CD4-positive, alpha-beta memory T cell (primary cell): ENCODE data around the gene TWIST2. TPM values are rescaled to one million over a fixed set of nuclear protein-coding genes. Genes with fewer than 3 reads are reported as not detected.

Experiments
- CTCF ChIA-PET: fragments of 350-600 bp; sonication (Branson Sonifier 250); formaldehyde crosslinking; loops from one replicate; lab custom pipeline; 2021; ENCODE audit warnings: inconsistent platforms; ENCODE audit not compliant: partially characterized antibody; lab: Charles Lee
- POLR2A ChIA-PET: fragments of 350-600 bp; sonication (Branson Sonifier 250); formaldehyde crosslinking; loops from one replicate; lab custom pipeline; 2021; ENCODE audit not compliant: partially characterized antibody; lab: Charles Lee
- DNase-seq, 5 donors: peaks; one replicate each; pipeline versions ENCODE4 v3.0.0 to v3.0.0-alpha.2; 2020 to 2022; ENCODE audit warnings: mixed read lengths in 1 of 5
- H3K27ac ChIP-seq: one replicate; pipeline ENCODE4 v1.7.0; 2013; ENCODE audit warnings: low read depth, low read length
- H3K27me3 ChIP-seq: 2 replicates; pipeline ENCODE4 v1.7.0; 2013; ENCODE audit warnings: mild to moderate bottlenecking, low read length, moderate library complexity; ENCODE audit not compliant: insufficient read depth
- H3K36me3 ChIP-seq: 2 replicates; pipeline ENCODE4 v1.7.0; 2013; ENCODE audit warnings: mild to moderate bottlenecking, low read length, moderate library complexity; ENCODE audit not compliant: insufficient read depth
- H3K4me1 ChIP-seq: 2 replicates; pipeline ENCODE4 v1.7.0; 2013; ENCODE audit warnings: mild to moderate bottlenecking, low read length, moderate library complexity; ENCODE audit not compliant: insufficient read depth
- H3K4me3 ChIP-seq, 2 donors: one replicate each; pipeline ENCODE4 v1.7.0; 2013; ENCODE audit warnings: low read length in 2 of 2, mild to moderate bottlenecking in 1 of 2
- H3K9me3 ChIP-seq, 2 donors: one replicate each; pipeline ENCODE4 v1.7.0; 2013; ENCODE audit warnings: low read length in 2 of 2, control low read depth in 1 of 2; ENCODE audit not compliant: control insufficient read depth in 1 of 2
- H3K27ac Mint-ChIP-seq, 7 donors: one replicate each; pipeline ENCODE4 v1.8.0; 2020 to 2021; ENCODE audit warnings: mixed read lengths in 7 of 7, mild to moderate bottlenecking in 6 of 7, inconsistent platforms in 3 of 7, moderate library complexity in 3 of 7
- H3K27me3 Mint-ChIP-seq, 2 donors: one replicate each; pipeline ENCODE4 v1.8.0; 2020 to 2021; ENCODE audit warnings: mixed read lengths in 2 of 2
- H3K36me3 Mint-ChIP-seq, 2 donors: one replicate each; pipeline ENCODE4 v1.8.0; 2020 to 2021; ENCODE audit warnings: mixed read lengths in 2 of 2, inconsistent platforms in 1 of 2, mild to moderate bottlenecking in 1 of 2
- H3K4me1 Mint-ChIP-seq, 4 donors: one replicate each; pipeline ENCODE4 v1.8.0; 2020 to 2021; ENCODE audit warnings: mixed read lengths in 4 of 4, mild to moderate bottlenecking in 1 of 4
- H3K4me3 Mint-ChIP-seq, 8 donors: one replicate each; pipeline ENCODE4 v1.8.0; 2020 to 2021; ENCODE audit warnings: mixed read lengths in 8 of 8, mild to moderate bottlenecking in 7 of 8, moderate library complexity in 6 of 8, inconsistent platforms in 3 of 8
- H3K9me3 Mint-ChIP-seq, 8 donors: one replicate each; pipeline ENCODE4 v1.8.0; 2020 to 2021; ENCODE audit warnings: mixed read lengths in 8 of 8, mild to moderate bottlenecking in 5 of 8, inconsistent platforms in 3 of 8, moderate library complexity in 1 of 8
- intact Hi-C: fragments of 100-400 bp; cut with micrococcal nuclease; formaldehyde crosslinking; loops from one replicate; pipeline ENCODE4 v1.15.1; 2023
- polyA plus RNA-seq, 2 donors: library from polyadenylated mRNA; unstranded; fragments of 300-500 nt; fragmentation: Illumina TruSeq; gene quantifications; one replicate each; pipeline ENCODE4 v1.2.3, GENCODE V29; 2021
- total RNA-seq, 2 experiments: library from RNA; stranded (reverse); gene quantifications; one replicate each; pipeline ENCODE4 v1.2.3, GENCODE V29; 2021

TWIST2 gene
- total and polyA plus RNA-seq, 4 experiments from 2014 or later = not detected

DNA sequence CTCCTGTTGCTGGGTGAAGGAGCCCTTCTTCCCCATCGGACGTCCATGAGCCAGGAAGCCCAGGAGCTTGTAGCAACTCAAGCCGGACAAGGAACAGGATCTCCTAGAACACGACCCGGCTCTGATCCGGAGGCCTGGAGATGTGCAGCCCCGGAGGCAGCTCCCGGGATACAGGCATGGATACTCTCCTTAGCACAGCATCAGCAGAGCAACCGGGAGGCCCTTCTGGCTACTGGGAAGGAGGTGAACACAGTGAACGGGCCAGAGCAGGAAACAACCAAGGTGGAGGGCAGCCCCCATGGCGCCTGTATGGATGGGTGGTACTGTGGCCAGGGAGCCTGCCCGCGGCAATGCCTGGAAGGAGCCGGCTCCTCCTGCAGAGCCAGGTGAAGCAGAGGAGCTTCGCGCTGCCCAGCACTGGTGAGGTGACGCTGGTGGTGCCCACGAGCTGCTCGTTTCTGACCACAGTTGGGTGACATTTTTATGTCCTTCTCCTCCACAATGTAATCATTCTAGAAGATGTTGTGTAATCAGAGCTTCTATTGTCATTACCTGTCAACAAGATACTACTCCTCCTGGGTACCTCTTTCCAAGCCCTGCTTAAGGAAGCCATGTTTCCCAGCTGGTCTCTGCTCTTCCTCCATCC, 94.3 kb downstream of the TWIST2 start:
- Histone ChIP-seq H3K4me3 (no peak overlapping the region), H3K36me3 (no peaks in the 10 kb centered on the region), H3K4me1 (no peaks in the 10 kb centered on the region), H3K9me3 (no peaks in the 10 kb centered on the region), H3K27ac (no peak overlapping the region), H3K27me3 (no peaks in the 10 kb centered on the region)
- Mint-ChIP-seq H3K36me3 (no peaks in the 10 kb centered on the region), H3K4me1 (no peaks in the 10 kb centered on the region), H3K27ac (no peak overlapping the region), H3K4me3 (no peak overlapping the region), H3K27me3 (peaks cover 2 to 14% of the 10 kb centered on the region in 2 donors), H3K9me3 (peaks cover 0 to 2% (median 0%) of the 10 kb centered on the region in 8 donors)
- POLR2A ChIA-PET = no interaction called here
- intact Hi-C loops = no loop called here
- DNase-seq = no peak
- CTCF ChIA-PET = no interaction called here

- CTCF ChIA-PET = no interaction called here
- H3K36me3 Mint-ChIP-seq = no peaks in the 10 kb centered on the region
- POLR2A ChIA-PET = no interaction called here
- Histone ChIP-seq H3K4me1 (peaks cover 4% of the 10 kb centered on the region), H3K27me3 (no peaks in the 10 kb centered on the region), H3K4me3 (no peak overlapping the region), H3K9me3 (no peaks in the 10 kb centered on the region), H3K27ac (no peak overlapping the region), H3K36me3 (no peaks in the 10 kb centered on the region)
- peak overlapping the region in 1 of 7 donors; percentile 38 for H3K27ac Mint-ChIP-seq
- H3K9me3 Mint-ChIP-seq = peaks cover 0 to 2% (median 0%) of the 10 kb centered on the region in 8 donors
- intact Hi-C loops = no loop called here
- H3K4me1 Mint-ChIP-seq = peaks cover 0 to 4% (median 4%) of the 10 kb centered on the region in 4 donors
- H3K4me3 Mint-ChIP-seq = no peak overlapping the region
- peaks cover 2 to 14% of the 10 kb centered on the region in 2 donors for H3K27me3 Mint-ChIP-seq
- no peak for DNase-seq
Observed at GRCh38 chr2:238942726-238943300, 94.9 kb downstream of the TWIST2 start.

DNA sequence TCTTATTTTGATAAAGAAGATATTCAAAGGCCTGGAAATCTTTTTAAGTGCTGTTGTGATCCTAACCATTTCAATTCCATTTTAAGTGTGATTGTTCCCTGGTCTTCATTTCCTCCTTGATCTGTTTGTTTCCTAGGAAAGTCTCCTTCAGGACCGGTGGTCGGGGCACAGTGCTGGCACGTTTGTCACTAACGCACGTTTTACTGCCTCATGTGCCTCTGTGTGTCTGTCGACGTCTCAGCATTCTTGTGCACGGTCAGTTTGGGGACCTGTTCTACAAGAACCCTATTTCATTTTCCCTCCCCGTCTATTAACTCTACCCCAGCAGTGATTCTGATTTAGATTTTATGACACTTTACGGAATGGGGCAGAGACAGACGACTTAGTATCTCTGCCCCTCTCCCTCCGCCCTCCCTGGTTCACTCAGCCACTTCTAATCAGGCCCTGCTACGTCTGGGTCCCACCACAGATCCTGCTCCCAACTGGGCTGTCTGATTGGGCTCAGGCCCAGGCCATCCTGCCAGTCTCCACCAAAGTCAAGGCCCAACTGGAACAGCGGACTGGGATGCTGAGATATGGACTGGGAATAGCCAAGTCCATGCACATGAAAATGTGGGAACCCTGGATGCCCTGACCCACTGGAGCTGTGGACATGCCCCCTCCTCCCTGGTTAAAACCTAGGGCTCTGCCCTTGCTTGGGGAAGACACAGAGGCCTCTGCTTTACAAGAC, 95.6 kb downstream of the TWIST2 start:
- intact Hi-C loops = no loop called here
- Mint-ChIP-seq H3K27ac (peak overlapping the region in 1 of 7 donors; percentile 38), H3K4me3 (no peak overlapping the region), H3K36me3 (no peaks in the 10 kb centered on the region), H3K4me1 (peaks cover 6 to 11% (median 11%) of the 10 kb centered on the region in 4 donors), H3K9me3 (peaks cover 0 to 2% (median 0%) of the 10 kb centered on the region in 8 donors), H3K27me3 (peaks cover 2 to 14% of the 10 kb centered on the region in 2 donors)
- ChIA-PET POLR2A (no interaction called here), CTCF (no interaction called here)
- Histone ChIP-seq H3K9me3 (no peaks in the 10 kb centered on the region), H3K4me1 (peaks cover 11% of the 10 kb centered on the region), H3K4me3 (no peak overlapping the region), H3K27ac (no peak overlapping the region), H3K27me3 (no peaks in the 10 kb centered on the region), H3K36me3 (no peaks in the 10 kb centered on the region)
- DNase-seq = no peak

DNA sequence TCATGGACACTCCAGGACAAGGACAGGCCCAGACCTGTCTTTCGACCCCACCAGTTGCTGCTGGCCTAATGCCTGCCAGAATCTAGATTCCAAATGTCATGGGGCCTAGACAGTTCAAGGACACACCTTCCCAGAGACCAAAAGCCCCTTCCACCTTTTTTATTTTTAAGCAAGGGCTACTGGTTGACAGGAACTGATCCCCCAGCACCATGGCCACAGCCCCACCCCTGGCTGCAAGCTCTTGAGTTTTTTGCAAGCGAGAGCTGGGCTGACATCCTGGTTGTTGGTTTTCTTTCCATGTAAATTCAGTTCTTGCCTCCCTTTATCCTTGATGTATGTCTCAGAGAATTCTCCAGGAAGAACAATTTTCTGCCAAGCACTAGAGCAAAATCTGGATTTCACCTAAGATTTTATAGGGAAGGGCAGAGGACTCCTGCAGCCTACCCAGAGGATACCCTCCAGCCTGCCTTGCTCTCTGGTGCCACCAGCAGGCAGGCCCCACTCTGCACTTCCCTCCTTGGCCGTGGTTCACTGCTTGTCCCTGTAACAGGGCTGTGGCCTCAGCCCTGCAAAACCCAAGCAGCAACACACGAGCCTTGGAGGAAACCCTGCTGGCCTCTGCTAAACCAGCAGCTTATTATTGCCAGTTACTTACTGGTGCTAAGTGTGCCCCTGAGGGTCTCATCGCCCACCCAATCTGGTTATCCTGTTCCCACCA, 97.7 kb downstream of the TWIST2 start:
- no peak overlapping the region for H3K4me3 Mint-ChIP-seq
- H3K27ac ChIP-seq = no peak overlapping the region
- H3K36me3 Mint-ChIP-seq = no peaks in the 10 kb centered on the region
- H3K4me3 ChIP-seq = no peak overlapping the region
- no peak for DNase-seq
- no peaks in the 10 kb centered on the region for H3K27me3 ChIP-seq
- H3K9me3 Mint-ChIP-seq = peaks cover 0 to 2% (median 0%) of the 10 kb centered on the region in 8 donors
- H3K4me1 ChIP-seq = peaks cover 12% of the 10 kb centered on the region
- H3K27ac Mint-ChIP-seq = no peak overlapping the region
- no peaks in the 10 kb centered on the region for H3K36me3 ChIP-seq
- CTCF ChIA-PET = interaction anchor here (0.8 kb wide), 1 partner anchor 11 kb away, joined by 3 read pairs; no protein-coding TSS in a partner anchor
- intact Hi-C loops = no loop called here
- H3K27me3 Mint-ChIP-seq = peaks cover 3 to 14% of the 10 kb centered on the region in 2 donors
- H3K9me3 ChIP-seq = no peaks in the 10 kb centered on the region
- POLR2A ChIA-PET = no interaction called here
- H3K4me1 Mint-ChIP-seq = peaks cover 7 to 15% (median 14%) of the 10 kb centered on the region in 4 donors

DNA sequence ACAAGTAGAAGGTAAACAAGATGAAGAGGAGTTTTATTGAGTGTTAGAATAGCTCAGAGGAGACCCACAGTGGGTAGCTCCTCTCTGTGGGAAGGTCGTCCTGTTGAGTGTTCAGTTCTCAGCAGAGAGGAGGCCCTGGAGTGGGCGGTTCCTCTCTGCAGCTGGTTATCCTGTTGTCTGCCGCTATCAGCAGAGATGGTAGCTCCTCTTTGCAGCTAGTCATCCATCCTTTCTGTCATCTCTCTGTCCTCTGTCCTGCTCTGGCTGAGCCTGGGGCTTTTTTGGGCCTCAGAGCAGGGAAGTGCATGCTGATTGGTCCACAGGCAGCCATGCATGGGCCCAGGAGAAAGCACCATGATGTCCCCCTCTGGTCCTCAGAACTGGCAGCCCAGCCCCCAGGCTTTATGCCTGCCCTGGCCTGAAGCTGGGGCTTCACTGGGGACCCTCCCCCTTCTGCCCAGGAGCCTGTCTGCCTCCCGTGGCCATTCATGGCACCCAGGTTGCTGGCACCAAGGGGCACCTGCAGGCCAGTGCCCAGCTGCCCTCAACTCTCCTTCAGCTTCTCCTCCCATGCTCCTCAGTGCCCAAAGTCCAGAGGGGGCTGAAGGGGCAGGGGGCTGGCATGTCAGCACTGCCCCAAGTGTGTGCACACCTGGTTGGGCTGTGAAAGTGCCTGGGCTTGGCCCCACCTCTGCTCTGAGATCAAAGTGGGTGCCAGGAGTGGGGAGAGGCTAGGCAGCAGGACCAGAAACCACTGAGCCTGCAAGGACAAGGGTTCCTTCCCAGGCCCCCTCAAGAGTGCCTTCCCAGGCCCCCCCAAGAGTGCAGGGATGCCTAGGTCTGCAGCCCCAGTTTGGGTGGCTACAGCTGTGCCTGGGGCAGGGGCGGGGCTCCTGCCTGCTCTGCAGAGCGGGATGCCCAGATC, 98.7 kb downstream of the TWIST2 start:
- no peak overlapping the region for H3K4me3 Mint-ChIP-seq
- Histone ChIP-seq H3K4me3 (no peak overlapping the region), H3K9me3 (no peaks in the 10 kb centered on the region), H3K27ac (no peak overlapping the region), H3K27me3 (no peaks in the 10 kb centered on the region), H3K4me1 (peaks cover 12% of the 10 kb centered on the region), H3K36me3 (no peaks in the 10 kb centered on the region)
- no peaks in the 10 kb centered on the region for H3K36me3 Mint-ChIP-seq
- DNase-seq = no peak
- ChIA-PET CTCF (interaction anchor here (0.8 kb wide), 1 partner anchor 10 kb away, joined by 3 read pairs; no protein-coding TSS in a partner anchor), POLR2A (no interaction called here)
- peaks cover 7 to 15% (median 14%) of the 10 kb centered on the region in 4 donors for H3K4me1 Mint-ChIP-seq
- peak overlapping the region in 1 of 7 donors; percentile 12 for H3K27ac Mint-ChIP-seq
- peaks cover 0 to 2% (median 0%) of the 10 kb centered on the region in 8 donors for H3K9me3 Mint-ChIP-seq
- H3K27me3 Mint-ChIP-seq = peaks cover 3 to 10% of the 10 kb centered on the region in 2 donors
- intact Hi-C loops = no loop called here

DNA sequence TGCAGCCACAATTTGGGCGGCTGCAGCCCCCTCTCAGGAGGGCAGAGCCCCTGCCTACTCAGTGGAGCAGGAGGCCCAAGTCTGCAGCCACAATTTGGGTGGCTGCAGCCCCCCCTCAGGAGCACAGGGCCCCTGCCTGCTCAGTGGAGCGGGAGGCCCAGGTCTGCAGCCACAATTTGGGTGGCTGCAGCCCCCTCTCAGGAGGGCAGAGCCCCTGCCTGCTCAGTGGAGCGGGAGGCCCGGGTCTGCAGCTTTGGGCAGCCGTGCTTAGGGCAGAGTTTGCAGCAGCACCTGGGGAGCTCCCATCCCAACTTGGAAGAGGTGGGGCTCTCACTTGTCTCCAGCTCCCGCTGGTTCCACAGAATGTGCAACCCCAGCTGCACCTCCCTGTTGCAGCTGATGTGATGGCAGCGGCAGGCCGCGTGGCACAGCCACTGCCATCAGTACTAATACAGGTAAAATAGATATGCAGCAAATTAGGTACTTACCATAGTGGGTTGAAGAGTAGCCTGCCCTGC, 99.4 kb downstream of the TWIST2 start:
- intact Hi-C loops = no loop called here
- Histone ChIP-seq H3K4me1 (peaks cover 12% of the 10 kb centered on the region), H3K27ac (no peak overlapping the region), H3K4me3 (no peak overlapping the region), H3K27me3 (no peaks in the 10 kb centered on the region), H3K9me3 (no peaks in the 10 kb centered on the region), H3K36me3 (no peaks in the 10 kb centered on the region)
- no peaks in the 10 kb centered on the region for H3K36me3 Mint-ChIP-seq
- POLR2A ChIA-PET = no interaction called here
- peak overlapping the region in 1 of 7 donors; percentile 13 for H3K27ac Mint-ChIP-seq
- DNase-seq = no peak
- peaks cover 0 to 2% (median 0%) of the 10 kb centered on the region in 8 donors for H3K9me3 Mint-ChIP-seq
- H3K4me1 Mint-ChIP-seq = peaks cover 7 to 15% (median 14%) of the 10 kb centered on the region in 4 donors
- H3K4me3 Mint-ChIP-seq = no peak overlapping the region
- H3K27me3 Mint-ChIP-seq = peaks cover 3 to 10% of the 10 kb centered on the region in 2 donors
- CTCF ChIA-PET = no interaction called here
